ENCODE measurements around the gene VIT.

The VIT gene

DNA sequence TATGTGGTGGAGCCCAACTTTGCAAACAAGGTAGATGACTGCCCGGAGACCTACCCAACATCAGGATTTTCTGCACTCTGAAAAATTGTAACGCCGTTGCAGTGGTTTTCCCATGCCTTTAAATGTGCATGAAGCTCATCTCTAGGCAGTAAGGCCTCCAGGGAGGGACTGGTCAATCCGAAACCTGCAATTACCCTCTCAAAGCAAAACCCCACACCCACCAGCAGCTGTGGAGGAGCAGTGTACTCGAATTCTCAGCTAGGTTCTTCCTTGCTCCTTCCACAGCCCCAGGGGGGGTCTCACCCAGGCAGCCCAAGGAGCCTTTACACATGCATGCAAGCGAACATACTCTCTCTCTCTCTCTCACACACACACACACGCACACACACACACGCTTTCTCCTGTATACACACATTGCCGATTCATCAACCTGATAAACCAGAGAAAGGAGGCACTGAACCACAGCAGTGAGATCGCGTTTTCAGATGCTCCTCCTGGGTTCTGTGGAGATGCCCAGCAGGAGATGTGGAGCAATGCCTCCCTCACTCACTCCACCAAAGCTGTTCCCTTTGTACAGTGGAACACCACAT, 109.2 kb downstream of the VIT start:
- Histone ChIP-seq H3K9ac (ENCODE audit: low read length in 2 of 2) (no peak overlapping the region), H3K4me3 (ENCODE audit: low read length in 2 of 2) (no peak overlapping the region), H3K36me3 (ENCODE audit: control insufficient read depth in 2 of 2, insufficient read depth in 2 of 2, low read length in 2 of 2) (peaks cover 0 to 2% of the 10 kb centered on the region in 2 donors), H3K4me1 (ENCODE audit: control insufficient read depth, insufficient read depth, low read length) (no peaks in the 10 kb centered on the region), H3K27me3 (ENCODE audit: control insufficient read depth in 1 of 2, insufficient read depth in 2 of 2, low read length in 2 of 2) (peaks cover 2 to 3% of the 10 kb centered on the region in 2 donors), H3K9me3 (ENCODE audit: control insufficient read depth in 2 of 2, low read length in 2 of 2) (no peaks in the 10 kb centered on the region), H3K27ac (ENCODE audit: low read length) (no peak overlapping the region)

DNA sequence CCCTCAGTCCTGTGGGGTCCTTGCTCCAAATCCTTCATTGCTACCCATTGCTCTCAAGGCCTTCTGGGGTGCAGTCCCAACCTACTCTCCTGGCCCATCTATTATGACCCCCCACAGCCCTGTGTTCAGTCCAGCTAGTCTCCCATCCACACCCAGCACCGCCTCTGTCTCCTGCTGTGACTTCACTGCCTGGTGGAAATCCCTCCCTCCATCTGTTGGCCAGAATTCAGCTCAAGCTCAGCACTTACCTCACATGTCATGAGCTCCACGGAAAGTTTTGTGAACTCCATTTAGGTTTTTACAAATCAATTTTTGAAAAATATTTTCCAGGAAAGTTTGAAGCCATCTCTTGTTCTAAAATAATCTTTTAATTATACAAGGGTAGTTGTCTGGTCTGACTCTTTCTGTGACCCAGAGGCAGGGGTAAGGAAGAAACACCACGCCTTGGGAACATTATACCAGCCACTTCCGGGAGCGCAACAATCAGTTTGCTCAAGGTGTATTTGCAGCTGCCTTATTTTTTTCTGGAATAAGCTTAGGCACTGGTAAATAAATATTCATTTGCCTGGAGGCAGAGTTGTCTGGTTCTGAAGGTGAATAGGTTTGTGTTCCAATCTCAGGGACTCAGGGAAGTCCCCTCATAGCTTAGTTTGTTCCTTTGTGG, 110.8 kb downstream of the VIT start:
- Histone ChIP-seq H3K9me3 (ENCODE audit: control insufficient read depth in 2 of 2, low read length in 2 of 2) (no peaks in the 10 kb centered on the region), H3K36me3 (ENCODE audit: control insufficient read depth in 2 of 2, insufficient read depth in 2 of 2, low read length in 2 of 2) (peaks cover 0 to 2% of the 10 kb centered on the region in 2 donors), H3K27me3 (ENCODE audit: control insufficient read depth in 1 of 2, insufficient read depth in 2 of 2, low read length in 2 of 2) (peaks cover 2 to 3% of the 10 kb centered on the region in 2 donors), H3K9ac (ENCODE audit: low read length in 2 of 2) (no peak overlapping the region), H3K4me1 (ENCODE audit: control insufficient read depth, insufficient read depth, low read length) (no peaks in the 10 kb centered on the region), H3K27ac (ENCODE audit: low read length) (no peak overlapping the region), H3K4me3 (ENCODE audit: low read length in 2 of 2) (no peak overlapping the region)

DNA sequence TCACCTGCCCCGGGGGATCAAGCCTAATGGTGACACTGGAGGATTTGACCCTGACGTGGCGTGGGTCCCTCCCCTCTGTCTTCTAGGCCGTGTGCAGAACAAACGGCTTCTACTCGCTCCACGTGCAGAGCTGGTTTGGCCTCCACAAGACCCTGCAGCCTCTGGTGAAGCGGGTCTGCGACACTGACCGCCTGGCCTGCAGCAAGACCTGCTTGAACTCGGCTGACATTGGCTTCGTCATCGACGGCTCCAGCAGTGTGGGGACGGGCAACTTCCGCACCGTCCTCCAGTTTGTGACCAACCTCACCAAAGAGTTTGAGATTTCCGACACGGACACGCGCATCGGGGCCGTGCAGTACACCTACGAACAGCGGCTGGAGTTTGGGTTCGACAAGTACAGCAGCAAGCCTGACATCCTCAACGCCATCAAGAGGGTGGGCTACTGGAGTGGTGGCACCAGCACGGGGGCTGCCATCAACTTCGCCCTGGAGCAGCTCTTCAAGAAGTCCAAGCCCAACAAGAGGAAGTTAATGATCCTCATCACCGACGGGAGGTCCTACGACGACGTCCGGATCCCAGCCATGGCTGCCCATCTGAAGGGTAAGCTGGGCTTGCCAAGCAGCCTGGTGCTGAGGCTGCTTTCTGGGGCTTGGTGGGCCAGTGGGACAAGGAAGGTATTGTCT, 112.0 kb downstream of the VIT start:
- Histone ChIP-seq H3K36me3 (ENCODE audit: control insufficient read depth in 2 of 2, insufficient read depth in 2 of 2, low read length in 2 of 2) (peaks cover 0 to 2% of the 10 kb centered on the region in 2 donors), H3K9ac (ENCODE audit: low read length in 2 of 2) (no peak overlapping the region), H3K27ac (ENCODE audit: low read length) (no peak overlapping the region), H3K4me1 (ENCODE audit: control insufficient read depth, insufficient read depth, low read length) (no peaks in the 10 kb centered on the region), H3K9me3 (ENCODE audit: control insufficient read depth in 2 of 2, low read length in 2 of 2) (no peaks in the 10 kb centered on the region), H3K4me3 (ENCODE audit: low read length in 2 of 2) (no peak overlapping the region), H3K27me3 (ENCODE audit: control insufficient read depth in 1 of 2, insufficient read depth in 2 of 2, low read length in 2 of 2) (peaks cover 2 to 3% of the 10 kb centered on the region in 2 donors)

DNA sequence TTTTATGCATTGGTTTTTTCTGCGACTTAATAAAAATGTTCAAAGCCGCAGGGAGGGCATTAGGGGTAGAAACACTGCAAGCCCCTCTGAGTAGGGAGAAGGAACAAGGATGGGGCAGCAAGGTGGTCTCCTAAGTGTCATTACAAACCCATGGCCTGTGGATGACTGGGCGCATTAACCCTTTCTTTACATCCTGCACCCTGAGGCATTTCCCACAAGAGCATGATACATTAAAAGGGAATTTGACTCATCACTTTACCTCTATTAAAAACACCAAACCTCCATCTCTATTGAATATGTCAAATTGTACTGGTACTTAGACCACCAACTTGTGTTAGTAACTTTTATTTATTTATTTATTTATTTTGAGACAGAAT, 112.5 kb downstream of the VIT start:
- Histone ChIP-seq H3K27me3 (ENCODE audit: control insufficient read depth in 1 of 2, insufficient read depth in 2 of 2, low read length in 2 of 2) (peaks cover 2 to 3% of the 10 kb centered on the region in 2 donors), H3K4me3 (ENCODE audit: low read length in 2 of 2) (no peak overlapping the region), H3K27ac (ENCODE audit: low read length) (no peak overlapping the region), H3K4me1 (ENCODE audit: control insufficient read depth, insufficient read depth, low read length) (no peaks in the 10 kb centered on the region), H3K36me3 (ENCODE audit: control insufficient read depth in 2 of 2, insufficient read depth in 2 of 2, low read length in 2 of 2) (peaks cover 0 to 2% of the 10 kb centered on the region in 2 donors), H3K9ac (ENCODE audit: low read length in 2 of 2) (no peak overlapping the region), H3K9me3 (ENCODE audit: control insufficient read depth in 2 of 2, low read length in 2 of 2) (no peaks in the 10 kb centered on the region)

DNA sequence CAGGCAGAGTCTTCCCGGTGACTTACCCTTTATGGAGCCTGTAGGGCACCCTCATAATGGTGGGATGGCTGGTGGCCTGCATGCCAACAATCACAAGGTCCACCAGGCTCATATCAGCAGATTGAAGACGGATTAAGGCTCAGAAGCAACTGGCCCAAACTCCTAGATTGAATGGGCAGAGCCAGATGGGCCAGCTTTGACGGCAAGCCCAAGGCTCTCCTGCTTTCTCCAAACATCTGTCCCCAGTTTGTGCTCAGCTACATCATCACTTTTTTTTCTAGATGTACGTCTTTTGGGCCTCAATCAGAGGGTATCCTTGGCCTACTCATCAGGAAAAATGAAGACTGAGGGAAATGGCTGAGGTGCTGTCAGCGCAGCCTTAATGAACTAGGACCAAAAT, 114.6 kb downstream of the VIT start:
- no peak overlapping the region for H3K4me3 ChIP-seq (ENCODE audit: low read length in 2 of 2)
- no peak overlapping the region for H3K27ac ChIP-seq (ENCODE audit: low read length)
- no peaks in the 10 kb centered on the region for H3K9me3 ChIP-seq (ENCODE audit: control insufficient read depth in 2 of 2, low read length in 2 of 2)
- H3K9ac ChIP-seq (ENCODE audit: low read length in 2 of 2) = no peak overlapping the region
- peaks cover 2 to 3% of the 10 kb centered on the region in 2 donors for H3K27me3 ChIP-seq (ENCODE audit: control insufficient read depth in 1 of 2, insufficient read depth in 2 of 2, low read length in 2 of 2)
- no peaks in the 10 kb centered on the region for H3K36me3 ChIP-seq (ENCODE audit: control insufficient read depth in 2 of 2, insufficient read depth in 2 of 2, low read length in 2 of 2)
- H3K4me1 ChIP-seq (ENCODE audit: control insufficient read depth, insufficient read depth, low read length) = no peaks in the 10 kb centered on the region

DNA sequence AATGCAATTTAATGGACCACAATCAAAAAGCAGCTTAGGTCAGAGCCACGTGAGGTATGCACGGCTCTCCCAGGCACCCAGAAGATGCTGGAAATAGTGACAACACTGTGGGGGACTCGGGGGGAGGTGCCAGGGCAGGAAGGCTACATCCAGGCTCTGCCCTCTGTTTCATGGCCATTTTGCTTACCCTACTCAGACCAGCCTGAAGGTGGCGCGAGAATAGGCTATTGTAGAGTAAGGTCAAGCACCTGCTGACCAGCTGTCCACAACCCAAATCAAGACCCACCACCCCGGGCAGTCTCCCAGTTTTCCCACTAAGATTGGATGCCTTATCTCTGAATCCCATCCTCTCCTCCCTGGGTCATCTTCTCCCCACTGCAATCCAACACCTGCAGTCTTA, 115.7 kb downstream of the VIT start:
- Histone ChIP-seq H3K4me1 (ENCODE audit: control insufficient read depth, insufficient read depth, low read length) (no peaks in the 10 kb centered on the region), H3K27ac (ENCODE audit: low read length) (no peak overlapping the region), H3K27me3 (ENCODE audit: control insufficient read depth in 1 of 2, insufficient read depth in 2 of 2, low read length in 2 of 2) (peaks cover 0 to 3% of the 10 kb centered on the region in 2 donors), H3K4me3 (ENCODE audit: low read length in 2 of 2) (no peak overlapping the region), H3K9ac (ENCODE audit: low read length in 2 of 2) (no peak overlapping the region), H3K36me3 (ENCODE audit: control insufficient read depth in 2 of 2, insufficient read depth in 2 of 2, low read length in 2 of 2) (no peaks in the 10 kb centered on the region), H3K9me3 (ENCODE audit: control insufficient read depth in 2 of 2, low read length in 2 of 2) (no peaks in the 10 kb centered on the region)

DNA sequence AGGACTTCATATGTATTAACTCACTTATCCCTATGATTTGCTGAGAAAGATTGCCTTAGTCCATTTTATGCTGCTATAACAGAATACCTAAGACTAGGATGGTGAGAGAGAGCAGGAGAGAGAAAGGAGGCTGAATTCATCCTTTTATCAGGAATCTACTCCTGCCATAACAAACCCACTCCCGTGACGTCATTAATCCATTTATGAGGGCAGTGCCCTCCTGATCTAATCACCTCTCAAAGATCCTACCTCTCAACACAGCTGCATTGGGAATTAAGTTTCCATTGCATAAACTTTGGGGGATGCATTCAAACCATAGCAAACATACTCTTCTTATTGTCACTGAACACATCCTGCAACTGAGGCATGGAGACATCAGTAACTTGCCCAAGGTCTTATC, 122.0 kb downstream of the VIT start:
- H3K27ac ChIP-seq (ENCODE audit: low read length) = no peak overlapping the region
- H3K4me1 ChIP-seq (ENCODE audit: control insufficient read depth, insufficient read depth, low read length) = no peaks in the 10 kb centered on the region
- H3K36me3 ChIP-seq (ENCODE audit: control insufficient read depth in 2 of 2, insufficient read depth in 2 of 2, low read length in 2 of 2) = no peaks in the 10 kb centered on the region
- H3K4me3 ChIP-seq (ENCODE audit: low read length in 2 of 2) = no peak overlapping the region
- no peaks in the 10 kb centered on the region for H3K27me3 ChIP-seq (ENCODE audit: control insufficient read depth in 1 of 2, insufficient read depth in 2 of 2, low read length in 2 of 2)
- H3K9me3 ChIP-seq (ENCODE audit: control insufficient read depth in 2 of 2, low read length in 2 of 2) = no peaks in the 10 kb centered on the region
- no peak overlapping the region for H3K9ac ChIP-seq (ENCODE audit: low read length in 2 of 2)

DNA sequence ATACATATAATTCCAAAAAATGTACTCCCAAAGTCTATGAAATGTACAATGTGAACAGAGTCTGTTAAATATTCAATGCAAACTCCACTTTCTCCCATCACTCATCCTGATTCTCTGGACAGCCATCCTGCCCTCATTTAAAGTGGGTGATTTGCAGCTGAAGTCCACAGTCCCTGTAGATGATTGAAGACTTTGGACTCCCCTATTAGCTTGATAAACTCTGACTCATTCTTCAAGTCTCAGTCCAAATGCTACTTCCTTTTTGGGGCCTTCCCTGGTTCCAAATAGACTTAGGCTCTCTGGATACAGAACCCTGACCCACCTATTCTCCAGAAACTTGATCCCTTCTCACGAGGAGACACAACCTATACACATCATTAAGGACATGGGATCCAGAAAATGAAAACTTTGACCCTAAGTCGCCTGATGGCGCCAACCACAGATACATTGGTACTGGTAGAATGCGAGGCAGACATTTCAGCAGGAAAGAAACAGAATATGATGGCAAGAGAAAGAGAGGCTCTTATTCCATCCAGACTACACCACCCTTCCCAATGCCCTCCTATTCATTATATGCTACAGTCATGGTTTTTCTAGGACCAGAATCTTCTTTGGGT, 122.7 kb downstream of the VIT start:
- Histone ChIP-seq H3K4me1 (ENCODE audit: control insufficient read depth, insufficient read depth, low read length) (no peaks in the 10 kb centered on the region), H3K9me3 (ENCODE audit: control insufficient read depth in 2 of 2, low read length in 2 of 2) (no peaks in the 10 kb centered on the region), H3K4me3 (ENCODE audit: low read length in 2 of 2) (no peak overlapping the region), H3K27me3 (ENCODE audit: control insufficient read depth in 1 of 2, insufficient read depth in 2 of 2, low read length in 2 of 2) (peaks cover 0 to 3% of the 10 kb centered on the region in 2 donors), H3K36me3 (ENCODE audit: control insufficient read depth in 2 of 2, insufficient read depth in 2 of 2, low read length in 2 of 2) (no peaks in the 10 kb centered on the region), H3K9ac (ENCODE audit: low read length in 2 of 2) (no peak overlapping the region), H3K27ac (ENCODE audit: low read length) (no peak overlapping the region)

DNA sequence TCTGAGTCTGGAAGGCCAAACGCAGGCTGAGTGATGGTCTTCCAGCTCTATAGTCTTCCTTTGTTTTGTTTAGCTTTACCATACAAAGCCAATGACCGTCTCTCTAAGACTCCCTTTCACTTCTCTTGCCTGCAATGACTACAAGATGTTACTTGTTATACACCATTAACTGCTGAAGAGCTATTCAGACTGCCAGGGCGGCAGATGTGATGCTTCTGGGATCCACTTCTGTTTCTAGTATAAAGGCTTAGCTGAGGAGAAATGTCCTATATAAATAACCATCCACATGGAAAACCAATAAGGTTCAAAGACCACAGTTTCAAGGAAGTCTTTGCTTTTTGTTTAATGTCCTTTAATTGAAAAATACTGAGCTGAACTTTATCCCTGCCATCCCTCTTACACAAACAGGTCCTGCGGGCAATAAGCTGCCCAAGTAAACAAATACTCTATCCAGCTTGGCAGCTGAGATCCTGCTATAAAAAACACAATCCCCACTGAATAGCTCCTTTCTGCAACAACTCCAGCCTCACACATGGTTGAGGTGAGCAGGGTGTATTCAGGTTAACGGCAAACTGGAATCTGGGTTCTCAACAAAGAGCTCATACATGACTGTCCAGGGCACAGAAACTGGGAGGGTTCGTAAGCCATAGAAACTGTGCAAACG, 124.6 kb downstream of the VIT start:
- no peak overlapping the region for H3K4me3 ChIP-seq (ENCODE audit: low read length in 2 of 2)
- no peak overlapping the region for H3K27ac ChIP-seq (ENCODE audit: low read length)
- no peaks in the 10 kb centered on the region for H3K36me3 ChIP-seq (ENCODE audit: control insufficient read depth in 2 of 2, insufficient read depth in 2 of 2, low read length in 2 of 2)
- H3K4me1 ChIP-seq (ENCODE audit: control insufficient read depth, insufficient read depth, low read length) = no peaks in the 10 kb centered on the region
- no peaks in the 10 kb centered on the region for H3K9me3 ChIP-seq (ENCODE audit: control insufficient read depth in 2 of 2, low read length in 2 of 2)
- peaks cover 0 to 4% of the 10 kb centered on the region in 2 donors for H3K27me3 ChIP-seq (ENCODE audit: control insufficient read depth in 1 of 2, insufficient read depth in 2 of 2, low read length in 2 of 2)
- no peak overlapping the region for H3K9ac ChIP-seq (ENCODE audit: low read length in 2 of 2)

DNA sequence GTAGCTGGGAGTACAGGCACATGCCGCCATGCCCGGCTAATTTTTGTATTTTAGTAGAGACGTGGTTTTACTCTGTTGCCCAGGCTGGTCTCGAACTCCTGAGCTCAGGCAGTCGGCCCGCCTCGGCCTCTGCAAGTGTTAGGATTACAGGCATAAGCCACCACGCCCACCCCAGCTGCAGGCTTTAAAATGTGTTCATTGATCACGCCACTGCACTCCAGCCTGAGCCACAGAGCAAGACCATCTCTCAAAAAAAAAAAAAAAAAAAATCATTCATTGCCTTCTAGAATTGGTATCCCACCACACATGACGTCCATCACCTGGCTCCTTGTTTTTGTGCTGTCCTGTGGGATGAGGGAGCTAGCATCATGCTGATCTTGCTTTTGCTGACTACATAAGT, 127.4 kb downstream of the VIT start:
- H3K9me3 ChIP-seq (ENCODE audit: control insufficient read depth in 2 of 2, low read length in 2 of 2) = no peaks in the 10 kb centered on the region
- H3K4me1 ChIP-seq (ENCODE audit: control insufficient read depth, insufficient read depth, low read length) = no peaks in the 10 kb centered on the region
- H3K36me3 ChIP-seq (ENCODE audit: control insufficient read depth in 2 of 2, insufficient read depth in 2 of 2, low read length in 2 of 2) = no peaks in the 10 kb centered on the region
- no peak overlapping the region for H3K9ac ChIP-seq (ENCODE audit: low read length in 2 of 2)
- H3K4me3 ChIP-seq (ENCODE audit: low read length in 2 of 2) = no peak overlapping the region
- no peak overlapping the region for H3K27ac ChIP-seq (ENCODE audit: low read length)
- peaks cover 0 to 4% of the 10 kb centered on the region in 2 donors for H3K27me3 ChIP-seq (ENCODE audit: control insufficient read depth in 1 of 2, insufficient read depth in 2 of 2, low read length in 2 of 2)

All from stomach smooth muscle (tissue), 2 donors.